Suprapubic skin (tissue), 4 donors: ENCODE measurements around the gene CALB2. TPM values are rescaled to one million over a fixed set of nuclear protein-coding genes. Genes with fewer than 3 reads are reported as not detected.

Experiments used
- DNase-seq, 2 donors: peaks; one replicate each; pipeline ENCODE4 v3.0.0-alpha.2; 2019; ENCODE audit warnings: low spot score in 2 of 2
- H3K27ac ChIP-seq: fragments of 200-600 bp; sonication (generic); one replicate; pipeline ENCODE4 v1.5.1; 2019
- H3K27me3 ChIP-seq: fragments of 200-600 bp; sonication (generic); one replicate; pipeline ENCODE4 v1.5.1; 2019
- H3K36me3 ChIP-seq: fragments of 200-600 bp; sonication (generic); one replicate; pipeline ENCODE4 v1.5.1; 2019
- H3K4me1 ChIP-seq: fragments of 200-600 bp; sonication (generic); one replicate; pipeline ENCODE4 v1.5.1; 2019
- H3K4me3 ChIP-seq: fragments of 200-600 bp; sonication (generic); one replicate; pipeline ENCODE4 v1.5.1; 2019; ENCODE audit warnings: mild to moderate bottlenecking
- H3K9me3 ChIP-seq: fragments of 200-600 bp; sonication (generic); one replicate; pipeline ENCODE4 v1.5.1; 2019
- CTCF ChIP-seq, 2 donors: fragments of 200-600 bp in 1 of 2; fragments of 450-650 bp in 1 of 2; sonication (generic) in 1 of 2; IDR thresholded peaks; one replicate each; pipeline ENCODE4 v1.5.1; 2016 to 2019; ENCODE audit warnings: antibody characterized with exemption in 2 of 2, mild to moderate bottlenecking in 1 of 2, moderate library complexity in 1 of 2
- EP300 ChIP-seq: sonication (generic); formaldehyde crosslinking; IDR thresholded peaks from one replicate; pipeline ENCODE4 v1.6.1; 2017; ENCODE audit warnings: antibody characterized with exemption
- POLR2A ChIP-seq, 2 donors: fragments of 450-650 bp; IDR thresholded peaks; one replicate each; pipeline ENCODE4 v1.6.1; 2017; ENCODE audit warnings: antibody characterized with exemption in 2 of 2, mild to moderate bottlenecking in 2 of 2, moderate library complexity in 2 of 2
- POLR2AphosphoS5 ChIP-seq, 3 donors: sonication (generic); formaldehyde crosslinking; IDR thresholded peaks; one replicate each; pipeline ENCODE4 v1.6.1; 2017; ENCODE audit warnings: antibody characterized with exemption in 3 of 3
- WGBS: methylation state at CpG from one replicate; pipeline ENCODE4 v1.1.5; 2018; 5-methylcytosine and 5-hydroxymethylcytosine counted together
- total RNA-seq, 4 donors: library from RNA; depleted of rRNA; stranded (reverse); fragments of >200 nt; gene quantifications; one replicate each; pipeline ENCODE4 v1.1.0, GENCODE V29; 2016

The CALB2 gene
- total RNA-seq, 4 donors from 2014 or later = 4.3 to 7.7 (median 5.6) TPM

- DNase-seq = no peak
- Histone ChIP-seq H3K4me3 (no peak overlapping the region), H3K27me3 (peaks cover 28% of the 10 kb centered on the region), H3K27ac (no peak overlapping the region), H3K4me1 (no peaks in the 10 kb centered on the region), H3K36me3 (no peaks in the 10 kb centered on the region), H3K9me3 (no peaks in the 10 kb centered on the region)
- 69% methylated on average over 16 of the region's 16 CpGs for WGBS
- TF ChIP-seq EP300 = no peak
- no peak for TF ChIP-seq POLR2A (IDR thresholded peaks at IDR 0.05)
- no peak for TF ChIP-seq POLR2AphosphoS5 (IDR thresholded peaks at IDR 0.05)
- no peak for TF ChIP-seq CTCF (IDR thresholded peaks at IDR 0.05)
Observed at GRCh38 chr16:71409011-71409775, 50.7 kb downstream of the CALB2 start.

DNA sequence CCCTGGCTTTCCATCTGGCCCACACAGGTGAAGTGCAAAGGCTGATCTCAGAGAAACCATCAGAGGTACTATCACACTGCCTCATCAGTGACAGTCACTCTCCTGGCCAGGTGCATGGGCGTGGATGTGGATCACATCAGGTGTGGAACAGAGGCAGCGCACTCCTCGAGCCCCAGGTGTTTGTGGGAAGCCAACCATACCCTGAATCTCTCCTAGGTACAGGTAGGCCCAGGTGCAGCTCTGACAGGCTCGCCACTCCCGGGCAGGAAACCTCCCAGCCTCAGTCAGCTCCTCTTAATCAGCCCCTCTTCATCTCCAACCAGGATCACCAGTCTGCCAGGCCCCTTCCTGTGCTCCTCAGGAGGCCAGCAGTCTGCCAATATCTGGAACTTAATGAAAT lies 51.6 kb downstream of the CALB2 start:
- no peaks in the 10 kb centered on the region for H3K36me3 ChIP-seq
- H3K9me3 ChIP-seq = no peaks in the 10 kb centered on the region
- H3K4me1 ChIP-seq = no peaks in the 10 kb centered on the region
- H3K4me3 ChIP-seq = no peak overlapping the region
- TF ChIP-seq EP300 = no peak
- TF ChIP-seq POLR2AphosphoS5 (IDR thresholded peaks at IDR 0.05) = no peak
- TF ChIP-seq POLR2A (IDR thresholded peaks at IDR 0.05) = no peak
- TF ChIP-seq CTCF (IDR thresholded peaks at IDR 0.05) = no peak
- WGBS = 62% methylated on average over 5 of the region's 5 CpGs
- H3K27me3 ChIP-seq = peaks cover 25% of the 10 kb centered on the region
- no peak for DNase-seq
- H3K27ac ChIP-seq = no peak overlapping the region

- Histone ChIP-seq H3K9me3 (no peaks in the 10 kb centered on the region), H3K4me1 (no peaks in the 10 kb centered on the region), H3K4me3 (no peak overlapping the region), H3K27ac (no peak overlapping the region), H3K36me3 (no peaks in the 10 kb centered on the region), H3K27me3 (peaks cover 31% of the 10 kb centered on the region)
- TF ChIP-seq EP300 (no peak), CTCF (IDR thresholded peaks at IDR 0.05) (peak; percentile 56 to 79)
- peak in 1 of 2 donors; percentile 67 for DNase-seq
- WGBS = 18% methylated on average over 5 of the region's 24 CpGs
Observed at GRCh38 chr16:71412270-71413160, 54.0 kb downstream of the CALB2 start.

DNA sequence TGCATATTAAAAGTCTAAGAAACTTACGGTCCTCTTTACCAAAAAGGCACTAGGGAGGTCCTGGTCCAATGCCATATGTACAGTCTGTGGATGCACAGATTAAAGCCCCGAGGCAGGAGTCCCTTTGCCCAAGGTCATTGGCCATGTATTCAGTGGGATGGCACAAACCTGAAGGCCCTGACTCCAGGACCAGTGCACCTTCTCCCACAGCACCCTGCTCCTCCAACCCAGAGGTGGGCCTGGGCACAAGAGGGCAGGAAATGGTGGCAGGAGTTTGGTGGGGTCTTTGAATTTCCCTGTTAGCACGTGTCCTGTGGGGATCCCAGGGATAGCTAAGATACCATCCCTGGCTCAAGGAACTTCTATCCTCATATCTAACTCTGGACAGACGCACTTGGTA lies 54.8 kb downstream of the CALB2 start:
- no peaks in the 10 kb centered on the region for H3K4me1 ChIP-seq
- no peak for TF ChIP-seq POLR2A (IDR thresholded peaks at IDR 0.05)
- TF ChIP-seq POLR2AphosphoS5 (IDR thresholded peaks at IDR 0.05) = no peak
- TF ChIP-seq CTCF (IDR thresholded peaks at IDR 0.05) = no peak
- no peak for TF ChIP-seq EP300
- WGBS = 79% methylated on average over 4 of the region's 4 CpGs
- H3K27ac ChIP-seq = no peak overlapping the region
- no peak overlapping the region for H3K4me3 ChIP-seq
- no peak for DNase-seq
- peaks cover 35% of the 10 kb centered on the region for H3K27me3 ChIP-seq
- no peaks in the 10 kb centered on the region for H3K36me3 ChIP-seq
- no peaks in the 10 kb centered on the region for H3K9me3 ChIP-seq

- H3K4me3 ChIP-seq = no peak overlapping the region
- H3K27me3 ChIP-seq = peaks cover 29% of the 10 kb centered on the region
- DNase-seq = no peak
- no peaks in the 10 kb centered on the region for H3K9me3 ChIP-seq
- 93% methylated on average over 4 of the region's 5 CpGs for WGBS
- no peaks in the 10 kb centered on the region for H3K4me1 ChIP-seq
- H3K36me3 ChIP-seq = no peaks in the 10 kb centered on the region
- no peak overlapping the region for H3K27ac ChIP-seq
- TF ChIP-seq POLR2AphosphoS5 (IDR thresholded peaks at IDR 0.05) = no peak
- no peak for TF ChIP-seq CTCF (IDR thresholded peaks at IDR 0.05)
- no peak for TF ChIP-seq POLR2A (IDR thresholded peaks at IDR 0.05)
- TF ChIP-seq EP300 = no peak
Observed at GRCh38 chr16:71414038-71414437, 55.5 kb downstream of the CALB2 start.
